ENCODE results near the gene TRPM8.

TRPM8 gene

GRCh38 chr2:234033174-234033573 lies 116.0 kb downstream of the TRPM8 start:
- DNase-seq (ENCODE audit: insufficient read length, low spot score) (no peak), FAIRE-seq (no peak)

GRCh38 chr2:234033885-234034284 lies 116.7 kb downstream of the TRPM8 start:
- FAIRE-seq (no peak), DNase-seq (ENCODE audit: insufficient read length, low spot score) (no peak)

GRCh38 chr2:234038076-234038802 lies 121.1 kb downstream of the TRPM8 start:
- FAIRE-seq, result no peak
- no peak for DNase-seq (ENCODE audit: insufficient read length, low spot score)

GRCh38 chr2:234044157-234044556 lies 127.0 kb downstream of the TRPM8 start:
- DNase-seq (ENCODE audit: insufficient read length, low spot score) (no peak), FAIRE-seq (no peak)

- DNase-seq (ENCODE audit: insufficient read length, low spot score) (no peak), FAIRE-seq (no peak)
Measured at GRCh38 chr2:234046521-234046920, 129.3 kb downstream of the TRPM8 start.

- DNase-seq (ENCODE audit: insufficient read length, low spot score) (no peak), FAIRE-seq (no peak)
Measured at GRCh38 chr2:234047361-234047760, 130.2 kb downstream of the TRPM8 start.

GRCh38 chr2:234048049-234048448 lies 130.9 kb downstream of the TRPM8 start:
- FAIRE-seq (no peak), DNase-seq (ENCODE audit: insufficient read length, low spot score) (no peak)

GRCh38 chr2:234050455-234051135 lies 133.4 kb downstream of the TRPM8 start, which contains the start of gene SPP2:
Gene SPP2 (plus strand): TSS chr2:234050702. CDS start chr2:234050787, 85 bp downstream.
- DNase-seq (ENCODE audit: insufficient read length, low spot score), result no peak
- no peak for FAIRE-seq

GRCh38 chr2:234051374-234052070 lies 134.3 kb downstream of the TRPM8 start:
- DNase-seq (ENCODE audit: insufficient read length, low spot score) (no peak), FAIRE-seq (no peak)

GRCh38 chr2:234058881-234059280 lies 141.7 kb downstream of the TRPM8 start:
- FAIRE-seq (no peak), DNase-seq (ENCODE audit: insufficient read length, low spot score) (no peak)

- FAIRE-seq, result no peak
- DNase-seq (ENCODE audit: insufficient read length, low spot score), result no peak
Measured at GRCh38 chr2:234060236-234060635, 143.1 kb downstream of the TRPM8 start.

- no peak for FAIRE-seq
- DNase-seq (ENCODE audit: insufficient read length, low spot score), result no peak
Measured at GRCh38 chr2:234061624-234062257, 144.6 kb downstream of the TRPM8 start.

GRCh38 chr2:234066587-234066986 lies 149.4 kb downstream of the TRPM8 start:
- no peak for FAIRE-seq
- DNase-seq (ENCODE audit: insufficient read length, low spot score), result no peak

All from GM19239 (cell line).